HEK293 (cell line): ENCODE measurements around the gene AHRR.

ENCODE experiments used
- CTCF ChIA-PET: fragments of 350-600 bp; formaldehyde crosslinking; extraction: SDS; loops from one replicate; lab custom pipeline; 2021; ENCODE audit warnings: antibody characterized with exemption; lab: Yijun Ruan, JAX
- POLR2A ChIA-PET: fragments of 300-600 bp; formaldehyde crosslinking; extraction: SDS; loops from one replicate; lab custom pipeline; 2020; ENCODE audit warnings: antibody characterized with exemption, inconsistent platforms; lab: Yijun Ruan, JAX
- H3K27ac ChIP-seq: fragments of 200-500 bp; sonication (Bioruptor generic); 2 replicates; pipeline ENCODE4 v1.5.1; 2014; ENCODE audit warnings: low read depth, low read length, control low read depth, inconsistent platforms; ENCODE audit errors: extremely low read depth
- H3K36me3 ChIP-seq, 2 experiments: fragments of 200-500 bp in 1 of 2; sonication (Bioruptor generic) in 1 of 2; 1 replicate in 1 of 2; 2 replicates in 1 of 2; pipeline ENCODE4 v1.5.1; 2014 to 2017; ENCODE audit warnings: inconsistent platforms in 2 of 2, low read length in 2 of 2; ENCODE audit not compliant: control insufficient read depth in 2 of 2, insufficient read depth in 1 of 2
- H3K4me1 ChIP-seq: fragments of 200-500 bp; sonication (Bioruptor generic); 2 replicates; pipeline ENCODE4 v1.5.1; 2014; ENCODE audit warnings: mild to moderate bottlenecking, low read length, inconsistent platforms; ENCODE audit not compliant: control insufficient read depth, insufficient read depth
- H3K4me3 ChIP-seq: 2 replicates; pipeline ENCODE4 v1.5.1; 2011; ENCODE audit warnings: low read depth, mild to moderate bottlenecking, control low read depth, low read length, moderate library complexity
- H3K9me3 ChIP-seq: fragments of 200-500 bp; sonication (Bioruptor generic); 2 replicates; pipeline ENCODE4 v1.5.1; 2014; ENCODE audit warnings: low read depth, low read length, inconsistent platforms; ENCODE audit not compliant: control insufficient read depth, insufficient read depth
- AEBP2 ChIP-seq: fragments of 450-650 bp; formaldehyde crosslinking; IDR thresholded peaks from 2 replicates; pipeline ENCODE4 v1.5.1; 2016; ENCODE audit warnings: missing biosample characterization, missing genetic modification characterization, borderline replicate concordance
- KLF10 ChIP-seq: fragments of 450-650 bp; IDR thresholded peaks from 2 replicates; pipeline ENCODE4 v1.5.1; 2018; ENCODE audit warnings: missing biosample characterization, mild to moderate bottlenecking, missing genetic modification characterization
- PRDM10 ChIP-seq: fragments of 450-650 bp; formaldehyde crosslinking; IDR thresholded peaks from 2 replicates; pipeline ENCODE4 v1.5.1; 2016; ENCODE audit warnings: missing biosample characterization, missing genetic modification characterization
- ZBTB11 ChIP-seq: fragments of 450-650 bp; formaldehyde crosslinking; conservative IDR thresholded peaks from 2 replicates; pipeline ENCODE4 v1.5.1; 2016; ENCODE audit warnings: low read depth, missing biosample characterization, missing genetic modification characterization
- ZFP3 ChIP-seq: fragments of 450-650 bp; formaldehyde crosslinking; IDR thresholded peaks from 2 replicates; pipeline ENCODE4 v1.5.1; 2016; ENCODE audit warnings: low read depth, missing biosample characterization, missing genetic modification characterization
- ZNF214 ChIP-seq: fragments of 450-650 bp; formaldehyde crosslinking; IDR thresholded peaks from 2 replicates; pipeline ENCODE4 v1.5.1; 2017; ENCODE audit warnings: missing biosample characterization, mild to moderate bottlenecking, missing genetic modification characterization, borderline replicate concordance
- ZNF239 ChIP-seq: fragments of 450-650 bp; formaldehyde crosslinking; IDR thresholded peaks from 2 replicates; pipeline ENCODE4 v1.5.1; 2016; ENCODE audit warnings: missing biosample characterization, missing genetic modification characterization
- ZNF24 ChIP-seq: fragments of 450-650 bp; formaldehyde crosslinking; IDR thresholded peaks from 2 replicates; pipeline ENCODE4 v1.5.1; 2016; ENCODE audit warnings: missing biosample characterization, missing genetic modification characterization
- ZNF341 ChIP-seq: fragments of 450-650 bp; formaldehyde crosslinking; IDR thresholded peaks from 2 replicates; pipeline ENCODE4; 2016; ENCODE audit warnings: low read depth, missing biosample characterization, missing genetic modification characterization
- ZNF350 ChIP-seq: fragments of 450-650 bp; formaldehyde crosslinking; IDR thresholded peaks from 2 replicates; pipeline ENCODE4 v1.5.0; 2017; ENCODE audit warnings: missing biosample characterization, mild to moderate bottlenecking, missing genetic modification characterization
- ZNF449 ChIP-seq: fragments of 450-650 bp; formaldehyde crosslinking; IDR thresholded peaks from 2 replicates; pipeline ENCODE4 v1.5.1; 2017; ENCODE audit warnings: missing biosample characterization, mild to moderate bottlenecking, missing genetic modification characterization, moderate library complexity
- ZNF510 ChIP-seq: fragments of 450-650 bp; formaldehyde crosslinking; IDR thresholded peaks from 2 replicates; pipeline ENCODE4 v1.5.1; 2018; ENCODE audit warnings: mild to moderate bottlenecking, missing genetic modification characterization, missing biosample characterization; ENCODE audit not compliant: insufficient replicate concordance
- ZNF585B ChIP-seq: fragments of 450-650 bp; formaldehyde crosslinking; IDR thresholded peaks from 2 replicates; pipeline ENCODE4 v1.5.1; 2016; ENCODE audit warnings: missing biosample characterization, missing genetic modification characterization
- ZNF623 ChIP-seq: fragments of 450-650 bp; formaldehyde crosslinking; IDR thresholded peaks from 2 replicates; pipeline ENCODE4 v1.5.1; 2016; ENCODE audit warnings: missing biosample characterization, missing genetic modification characterization
- ZNF626 ChIP-seq: fragments of 450-650 bp; sonication (Bioruptor Pico); formaldehyde crosslinking; IDR thresholded peaks from 2 replicates; pipeline ENCODE4 v1.5.1; 2018; ENCODE audit warnings: missing biosample characterization, missing genetic modification characterization, inconsistent platforms
- ZNF645 ChIP-seq: fragments of 450-650 bp; formaldehyde crosslinking; IDR thresholded peaks from 2 replicates; pipeline ENCODE4; 2016; ENCODE audit warnings: missing biosample characterization, missing genetic modification characterization
- ZNF664 ChIP-seq: fragments of 450-650 bp; formaldehyde crosslinking; IDR thresholded peaks from 2 replicates; pipeline ENCODE4 v1.5.1; 2016; ENCODE audit warnings: missing biosample characterization, missing genetic modification characterization
- ZNF747 ChIP-seq: fragments of 450-650 bp; formaldehyde crosslinking; IDR thresholded peaks from 2 replicates; pipeline ENCODE4 v1.5.1; 2016; ENCODE audit warnings: missing biosample characterization, missing genetic modification characterization
- ZXDB ChIP-seq: fragments of 450-650 bp; formaldehyde crosslinking; IDR thresholded peaks from 2 replicates; pipeline ENCODE4 v1.5.1; 2016; ENCODE audit warnings: missing biosample characterization, missing genetic modification characterization

The AHRR gene

GRCh38 chr5:432201-432927 is 110.8 kb downstream of the AHRR start:
- ChIA-PET POLR2A (no interaction called here), CTCF (interaction anchor here (0.6 to 7.3 kb wide), 14 partner anchors 8 to 491 kb away, joined by 3 to 137 read pairs (median 4); partner anchors contain the start of genes AHRR and EXOC3)
- no peak overlapping the region for H3K4me3 ChIP-seq
- peaks cover 0 to 45% of the 10 kb centered on the region in 2 experiments; a peak in 1 of 3 replicates for H3K36me3 ChIP-seq
- H3K27ac ChIP-seq, result no peak overlapping the region
- TF ChIP-seq ZNF623 (tag by site-specific recombination) (no peak), ZNF24 (no peak), PRDM10 (peak; percentile 12; the same call in 1 of the 2 replicates), ZFP3 (no peak)
- H3K9me3 ChIP-seq, result no peaks in the 10 kb centered on the region
- no peaks in the 10 kb centered on the region for H3K4me1 ChIP-seq

GRCh38 chr5:432928-433791 is 111.6 kb downstream of the AHRR start:
- CTCF ChIA-PET, result interaction anchor here (0.6 to 7.3 kb wide), 8 partner anchors 10 to 114 kb away, joined by 3 to 137 read pairs (median 4); partner anchors contain the start of genes AHRR and EXOC3

GRCh38 chr5:433836-434235 is 112.3 kb downstream of the AHRR start:
- H3K9me3 ChIP-seq, result no peaks in the 10 kb centered on the region
- H3K4me1 ChIP-seq, result no peaks in the 10 kb centered on the region
- CTCF ChIA-PET, result interaction anchor here (1.1 to 7.3 kb wide), 4 partner anchors 35 to 117 kb away, joined by 3 to 137 read pairs (median 6); partner anchors contain the start of gene AHRR
- H3K4me3 ChIP-seq, result no peak overlapping the region
- TF ChIP-seq ZNF239, result no peak
- TF ChIP-seq ZNF747 (tag by site-specific recombination), result no peak
- no peak for TF ChIP-seq AEBP2
- TF ChIP-seq ZNF214, result no peak
- no peak for TF ChIP-seq ZNF350 (tag by site-specific recombination)
- TF ChIP-seq ZNF449, result no peak
- TF ChIP-seq ZNF645 (tag by site-specific recombination), result no peak
- TF ChIP-seq ZBTB11 (tag by site-specific recombination), result no peak
- no peak for TF ChIP-seq ZNF510 (tag by site-specific recombination)
- no peak overlapping the region for H3K27ac ChIP-seq
- POLR2A ChIA-PET, result no interaction called here
- peaks cover 0 to 32% of the 10 kb centered on the region in 2 experiments; a peak in 1 of 3 replicates for H3K36me3 ChIP-seq

More at GRCh38 chr5:432928-433791, 111.6 kb downstream of the AHRR start:
- Histone ChIP-seq H3K4me3 (no peak overlapping the region), H3K36me3 (peaks cover 0 to 37% of the 10 kb centered on the region in 2 experiments; a peak in 1 of 3 replicates), H3K27ac (no peak overlapping the region), H3K4me1 (no peaks in the 10 kb centered on the region), H3K9me3 (no peaks in the 10 kb centered on the region)
- POLR2A ChIA-PET, result no interaction called here
- TF ChIP-seq KLF10 (tag by site-specific recombination) (no peak), ZXDB (tag by site-specific recombination) (no peak), ZNF626 (tag by site-specific recombination) (no peak), ZNF585B (tag by site-specific recombination) (no peak), ZNF664 (tag by site-specific recombination) (no peak), ZNF341 (peak; percentile 87)
